IMR-90 (cell line): ENCODE measurements around the gene UNC5B. TPM values are rescaled to one million over a fixed set of nuclear protein-coding genes. Genes with fewer than 3 reads are reported as not detected.

Experiments used
- ATAC-seq: fragments of 200-7000 bp; cut with Tn5 transposase; 2 replicates; pipeline ENCODE4 v1.9.1; 2020; ENCODE audit warnings: low read depth, mild to moderate bottlenecking, moderate library complexity
- BruUV-seq: library from RNA; stranded (reverse); fragments of 400-500 nt; replicated peaks from 2 replicates; lab custom pipeline; 2021; lab: Mats Ljungman, UMichigan
- CTCF ChIA-PET: fragments of 300-600 bp; formaldehyde crosslinking; extraction: SDS; loops from one replicate; lab custom pipeline; 2021; ENCODE audit warnings: antibody characterized with exemption; lab: Yijun Ruan, JAX
- POLR2A ChIA-PET: fragments of 300-600 bp; sonication (Branson Sonifier 250); formaldehyde crosslinking; loops from one replicate; lab custom pipeline; 2022; ENCODE audit warnings: antibody characterized with exemption; ENCODE audit not compliant: unreplicated experiment; lab: Charles Lee
- DNase-seq: peaks from one replicate; pipeline ENCODE4 v3.0.0; 2013
- H2AFZ ChIP-seq: replicated peaks from 2 replicates; pipeline ENCODE3; 2013; ENCODE audit warnings: low read length, mild to moderate bottlenecking; ENCODE audit not compliant: poor library complexity
- H2AK5ac ChIP-seq: 2 replicates; pipeline ENCODE4 v1.6.1; 2013; ENCODE audit warnings: low read depth, low read length, inconsistent platforms
- H2AK9ac ChIP-seq: replicated peaks from 2 replicates; pipeline ENCODE3; 2013; ENCODE audit warnings: mild to moderate bottlenecking, low read depth, low read length, moderate library complexity; ENCODE audit not compliant: poor library complexity
- H2BK120ac ChIP-seq: 2 replicates; pipeline ENCODE4 v1.6.1; 2013; ENCODE audit warnings: low read depth, low read length, inconsistent platforms
- H2BK15ac ChIP-seq: 3 replicates; pipeline ENCODE4 v1.6.1; 2013; ENCODE audit warnings: low read depth, low read length, inconsistent platforms
- H2BK20ac ChIP-seq: 2 replicates; pipeline ENCODE4 v1.6.1; 2013; ENCODE audit warnings: low read depth, mild to moderate bottlenecking, inconsistent platforms, low read length, moderate library complexity
- H2BK5ac ChIP-seq: 2 replicates; pipeline ENCODE4 v1.6.1; 2013; ENCODE audit warnings: mild to moderate bottlenecking, low read depth, low read length, inconsistent platforms; ENCODE audit not compliant: poor library complexity, severe bottlenecking
- H3K14ac ChIP-seq: replicated peaks from 2 replicates; pipeline ENCODE4 v1.6.1; 2013; ENCODE audit warnings: low read depth, low read length, inconsistent platforms
- H3K18ac ChIP-seq: 2 replicates; pipeline ENCODE4 v1.6.1; 2013; ENCODE audit warnings: low read depth, low read length, control low read depth
- H3K23ac ChIP-seq: 2 replicates; pipeline ENCODE4 v1.6.1; 2013; ENCODE audit warnings: low read depth, low read length, inconsistent platforms
- H3K27ac ChIP-seq: 2 replicates; pipeline ENCODE4 v1.5.1; 2013; ENCODE audit warnings: mild to moderate bottlenecking, control low read depth, low read length; ENCODE audit not compliant: insufficient read depth
- H3K27me3 ChIP-seq: 2 replicates; pipeline ENCODE4 v1.6.1; 2013; ENCODE audit warnings: low read length; ENCODE audit not compliant: control insufficient read depth, insufficient read depth
- H3K36me3 ChIP-seq: 2 replicates; pipeline ENCODE4 v1.6.1; 2013; ENCODE audit warnings: low read length, mixed read lengths; ENCODE audit not compliant: control insufficient read depth, insufficient read depth
- H3K4ac ChIP-seq: 2 replicates; pipeline ENCODE4 v1.6.1; 2013; ENCODE audit warnings: low read depth, low read length, inconsistent platforms
- H3K4me1 ChIP-seq: 2 replicates; pipeline ENCODE4 v1.6.1; 2013; ENCODE audit warnings: low read length, mixed read lengths; ENCODE audit not compliant: control insufficient read depth, insufficient read depth
- H3K4me2 ChIP-seq: 2 replicates; pipeline ENCODE4 v1.6.1; 2013; ENCODE audit warnings: low read depth, mild to moderate bottlenecking, control low read depth, low read length, moderate library complexity
- H3K4me3 ChIP-seq: 2 replicates; pipeline ENCODE4 v1.5.1; 2013; ENCODE audit warnings: low read depth, mild to moderate bottlenecking, control low read depth, low read length, moderate library complexity; ENCODE audit not compliant: insufficient read depth
- H3K56ac ChIP-seq: 2 replicates; pipeline ENCODE4 v1.6.1; 2013; ENCODE audit warnings: low read length, inconsistent platforms; ENCODE audit not compliant: insufficient read depth; ENCODE audit errors: extremely low read depth
- H3K79me1 ChIP-seq, 2 experiments: 2 replicates each; pipeline ENCODE4 v1.6.1; 2013; ENCODE audit warnings: low read length in 2 of 2, inconsistent platforms in 1 of 2, low read depth in 1 of 2
- H3K9ac ChIP-seq: 2 replicates; pipeline ENCODE4 v1.6.1; 2013; ENCODE audit warnings: low read depth, low read length, control low read depth
- H3K9me1 ChIP-seq: 2 replicates; pipeline ENCODE4 v1.6.1; 2013; ENCODE audit warnings: low read length, inconsistent platforms; ENCODE audit not compliant: insufficient read depth
- H3K9me3 ChIP-seq: 2 replicates; pipeline ENCODE4 v1.6.1; 2013; ENCODE audit warnings: low read length; ENCODE audit not compliant: control insufficient read depth, insufficient read depth
- H4K20me1 ChIP-seq: 2 replicates; pipeline ENCODE4 v1.6.1; 2013; ENCODE audit warnings: low read length, inconsistent platforms; ENCODE audit not compliant: insufficient read depth
- H4K5ac ChIP-seq: 2 replicates; pipeline ENCODE4 v1.6.1; 2013; ENCODE audit warnings: mild to moderate bottlenecking, low read depth, low read length, control low read depth
- H4K8ac ChIP-seq, 2 experiments: 2 replicates each; pipeline ENCODE4 v1.6.1; 2013; ENCODE audit warnings: low read depth in 2 of 2, low read length in 2 of 2, control low read depth in 1 of 2, inconsistent platforms in 1 of 2
- H4K91ac ChIP-seq: 2 replicates; pipeline ENCODE4 v1.6.1; 2013; ENCODE audit warnings: low read depth, low read length, inconsistent platforms; ENCODE audit not compliant: insufficient read depth
- BHLHE40 ChIP-seq: fragments of 150-350 bp; IDR thresholded peaks from 2 replicates; pipeline ENCODE4 v1.6.1; 2016; ENCODE audit warnings: mild to moderate bottlenecking, low read depth, low read length
- CHD1 ChIP-seq: IDR thresholded peaks from 2 replicates; pipeline ENCODE4 v1.6.1; 2012; ENCODE audit warnings: low read depth, low read length, improper control_type of control experiment
- CTCF ChIP-seq: conservative IDR thresholded peaks from 2 replicates; pipeline ENCODE4 v1.5.1; 2012; ENCODE audit warnings: mild to moderate bottlenecking, low read depth, low read length, improper control_type of control experiment
- ELK1 ChIP-seq: fragments of 150-350 bp; IDR thresholded peaks from 2 replicates; pipeline ENCODE4 v1.6.1; 2016; ENCODE audit warnings: low read depth, mild to moderate bottlenecking, low read length, moderate library complexity, borderline replicate concordance
- FOS ChIP-seq: fragments of 150-350 bp; IDR thresholded peaks from 2 replicates; pipeline ENCODE4 v1.6.1; 2016; ENCODE audit warnings: low read depth, low read length
- MAFK ChIP-seq: IDR thresholded peaks from 2 replicates; pipeline ENCODE4 v1.6.1; 2012; ENCODE audit warnings: low read depth, low read length, improper control_type of control experiment
- MAZ ChIP-seq: IDR thresholded peaks from 2 replicates; pipeline ENCODE4 v1.6.1; 2012; ENCODE audit warnings: low read depth, mild to moderate bottlenecking, low read length, improper control_type of control experiment, moderate library complexity, borderline replicate concordance
- MXI1 ChIP-seq: IDR thresholded peaks from 2 replicates; pipeline ENCODE4 v1.6.1; 2012; ENCODE audit warnings: low read depth, mild to moderate bottlenecking, low read length, moderate library complexity, borderline replicate concordance
- NFE2L2 ChIP-seq: fragments of 150-350 bp; IDR thresholded peaks from 2 replicates; pipeline ENCODE4 v1.6.1; 2016; ENCODE audit warnings: low read depth, mild to moderate bottlenecking, low read length
- RCOR1 ChIP-seq: IDR thresholded peaks from 2 replicates; pipeline ENCODE4 v1.6.1; 2012; ENCODE audit warnings: mild to moderate bottlenecking, low read length, improper control_type of control experiment; ENCODE audit not compliant: insufficient replicate concordance
- RFX5 ChIP-seq: IDR thresholded peaks from 2 replicates; pipeline ENCODE4 v1.8.0; 2012; ENCODE audit warnings: low read depth, mild to moderate bottlenecking, low read length, moderate library complexity
- SMC3 ChIP-seq: fragments of 150-350 bp; IDR thresholded peaks from 2 replicates; pipeline ENCODE4 v1.6.1; 2016; ENCODE audit warnings: low read depth, mild to moderate bottlenecking, antibody characterized with exemption, low read length, moderate library complexity
- USF2 ChIP-seq: fragments of 150-350 bp; IDR thresholded peaks from 2 replicates; pipeline ENCODE4 v1.6.1; 2017; ENCODE audit warnings: mild to moderate bottlenecking, antibody characterized with exemption, low read length, low read depth
- WGBS, 2 experiments: methylation state at CpG; one replicate each; pipeline versions ENCODE4 v1.1.5 to v1.1.7; 2013; ENCODE audit warnings: missing lambda C conversion rate in 2 of 2; ENCODE audit not compliant: insufficient read length in 1 of 2; ENCODE audit errors: extremely low coverage in 2 of 2; 5-methylcytosine and 5-hydroxymethylcytosine counted together
- dilution Hi-C: fragments of 300-500 bp; cut with HindIII; formaldehyde crosslinking; loops from one replicate; pipeline ENCODE4 v1.14.3; 2018; ENCODE audit warnings: low sequenced_read_pairs; ENCODE audit not compliant: unreplicated experiment
- in situ Hi-C: fragments of 300-500 bp; cut with MboI; formaldehyde crosslinking; loops from 3 replicates; pipeline ENCODE4 v1.14.3; 2019; ENCODE audit warnings: low sequenced_read_pairs, inconsistent platforms, mixed read lengths
- intact Hi-C: fragments of 100-400 bp; cut with micrococcal nuclease; formaldehyde crosslinking; loops from 2 replicates; pipeline ENCODE4 v1.10.0; 2022
- polyA plus RNA-seq, 3 experiments: library from polyadenylated mRNA; depleted of rRNA; stranded (reverse); fragments of >200 nt; gene quantifications; 2 replicates each; pipeline ENCODE4 v1.2.3, GENCODE V29; 2012; ENCODE audit warnings: low replicate concordance in 1 of 3
- total RNA-seq: library from RNA; depleted of rRNA; stranded (reverse); fragments of >200 nt; gene quantifications from 2 replicates; pipeline ENCODE4 v1.2.3, GENCODE V29; 2012

Gene UNC5B
- total and polyA plus RNA-seq, 2 of the 4 experiments (the other 2 are of a cell fraction), result 1.6 to 4.2 TPM

GRCh38 chr10:71235808-71236207 lies 23.4 kb downstream of the UNC5B start:
- no peak overlapping the region for H3K9ac ChIP-seq
- BruUV-seq, result no TSS peak
- H3K27ac ChIP-seq, result no peak overlapping the region
- H4K8ac ChIP-seq, result peak overlapping the region in 1 of 2 experiments; percentile 44; a peak in 2 of 4 replicates
- no peak overlapping the region for H3K18ac ChIP-seq
- H2BK15ac ChIP-seq, result no peak overlapping the region
- H3K9me3 ChIP-seq, result no peaks in the 10 kb centered on the region
- H3K36me3 ChIP-seq, result no peaks in the 10 kb centered on the region
- 0 out of 2 replicates have a peak overlapping the region, but pooled peaks have one; percentile 50 for H2BK20ac ChIP-seq
- H3K4me1 ChIP-seq, result peaks cover 17% of the 10 kb centered on the region
- peaks cover 14% of the 10 kb centered on the region; the same call in 1 of the 2 replicates for H3K9me1 ChIP-seq
- WGBS, 2 experiments, result no CpG with 5 or more reads among the region's 7 CpGs
- ATAC-seq (no peak), DNase-seq (no peak)
- POLR2A ChIA-PET, result no interaction called here
- H3K27me3 ChIP-seq, result no peaks in the 10 kb centered on the region
- H3K4me2 ChIP-seq, result no peak overlapping the region
- no peak overlapping the region for H2BK5ac ChIP-seq
- no peak overlapping the region for H3K4me3 ChIP-seq
- no peak overlapping the region for H3K56ac ChIP-seq
- H3K14ac ChIP-seq, result no peak overlapping the region
- intact Hi-C loops (loop anchor here (1.0 kb wide), 1 partner anchor 24 kb away; the partner anchor contains the start of gene UNC5B), in situ Hi-C loops (no loop called here), dilution Hi-C loops (no loop called here)
- no peaks in the 10 kb centered on the region; the same call in 1 of the 2 replicates for H4K20me1 ChIP-seq
- H4K91ac ChIP-seq, result peak overlapping the region; percentile 90; the same call in 1 of the 2 replicates
- H2AFZ ChIP-seq, result peak overlapping the region; percentile 78
- H3K4ac ChIP-seq, result peak overlapping the region; percentile 84
- H2AK9ac ChIP-seq, result peak overlapping the region; percentile 65
- no peak overlapping the region for H4K5ac ChIP-seq
- no peak overlapping the region for H3K23ac ChIP-seq
- TF ChIP-seq FOS (no peak), BHLHE40 (no peak), USF2 (no peak), ELK1 (no peak), MAFK (no peak), MXI1 (no peak), RCOR1 (no peak), CTCF (no peak), NFE2L2 (no peak), CHD1 (no peak), SMC3 (no peak), MAZ (no peak), RFX5 (no peak)
- CTCF ChIA-PET, result interaction anchor here (1.0 kb wide), 1 partner anchor 12 kb away, joined by 4 read pairs; no protein-coding TSS in a partner anchor
- peak overlapping the region; percentile 10 for H2AK5ac ChIP-seq
- H2BK120ac ChIP-seq, result peak overlapping the region; percentile 42; the same call in 1 of the 2 replicates
- peaks cover 0 to 13% of the 10 kb centered on the region in 2 experiments; a peak in 1 of 4 replicates for H3K79me1 ChIP-seq
